ENCODE data around the gene SLC17A1. TPM values are rescaled to one million over a fixed set of nuclear protein-coding genes. Genes with fewer than 3 reads are reported as not detected.

Gene SLC17A1
- total RNA-seq, 1 experiment from 2014 or later: not detected

DNA sequence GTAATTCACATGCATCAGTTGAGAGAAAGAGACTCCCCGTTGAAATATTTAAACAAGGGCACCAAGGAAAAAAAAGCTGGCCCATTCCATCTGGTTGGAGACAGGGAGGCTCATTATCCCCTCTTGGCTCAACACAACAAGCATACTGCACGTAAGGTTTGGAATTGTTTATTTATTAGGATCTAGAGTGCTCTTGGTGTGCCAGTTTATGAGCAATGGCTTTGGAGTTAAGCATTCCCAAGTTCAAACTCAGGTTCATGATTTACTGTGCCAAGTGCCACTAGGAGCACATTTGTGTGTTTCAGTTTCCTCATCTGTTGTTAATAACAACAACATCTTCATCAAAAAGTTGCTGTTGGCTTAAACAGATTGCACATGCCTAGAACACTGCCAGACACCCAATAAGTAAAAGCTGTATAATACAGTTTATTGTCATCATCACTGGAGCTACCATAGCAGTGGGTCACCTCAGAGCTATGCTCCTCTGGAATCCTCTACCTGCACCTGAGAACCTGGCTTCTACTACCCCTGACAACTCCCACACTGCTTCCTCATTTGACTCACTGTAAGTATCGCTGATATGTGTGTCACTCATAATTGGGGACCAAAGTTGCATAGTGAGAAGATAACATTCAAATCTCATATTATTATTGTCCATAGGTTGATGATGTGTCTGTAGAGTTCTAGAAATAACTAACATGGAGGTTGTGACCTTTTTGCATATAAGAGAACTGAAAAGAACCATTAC is 36.8 kb upstream of the SLC17A1 start:
- Mint-ChIP-seq H3K4me3 (ENCODE audit: unreplicated experiment) (no peak overlapping the region), H3K27me3 (ENCODE audit: insufficient read depth, unreplicated experiment) (peaks cover 12% of the 10 kb centered on the region), H3K9me3 (ENCODE audit: unreplicated experiment) (no peaks in the 10 kb centered on the region), H3K36me3 (ENCODE audit: insufficient read depth, unreplicated experiment) (no peaks in the 10 kb centered on the region), H3K4me1 (ENCODE audit: low read depth, unreplicated experiment) (no peaks in the 10 kb centered on the region), H3K27ac (ENCODE audit: unreplicated experiment) (no peak overlapping the region)
- TF ChIP-seq, protein P1, sequence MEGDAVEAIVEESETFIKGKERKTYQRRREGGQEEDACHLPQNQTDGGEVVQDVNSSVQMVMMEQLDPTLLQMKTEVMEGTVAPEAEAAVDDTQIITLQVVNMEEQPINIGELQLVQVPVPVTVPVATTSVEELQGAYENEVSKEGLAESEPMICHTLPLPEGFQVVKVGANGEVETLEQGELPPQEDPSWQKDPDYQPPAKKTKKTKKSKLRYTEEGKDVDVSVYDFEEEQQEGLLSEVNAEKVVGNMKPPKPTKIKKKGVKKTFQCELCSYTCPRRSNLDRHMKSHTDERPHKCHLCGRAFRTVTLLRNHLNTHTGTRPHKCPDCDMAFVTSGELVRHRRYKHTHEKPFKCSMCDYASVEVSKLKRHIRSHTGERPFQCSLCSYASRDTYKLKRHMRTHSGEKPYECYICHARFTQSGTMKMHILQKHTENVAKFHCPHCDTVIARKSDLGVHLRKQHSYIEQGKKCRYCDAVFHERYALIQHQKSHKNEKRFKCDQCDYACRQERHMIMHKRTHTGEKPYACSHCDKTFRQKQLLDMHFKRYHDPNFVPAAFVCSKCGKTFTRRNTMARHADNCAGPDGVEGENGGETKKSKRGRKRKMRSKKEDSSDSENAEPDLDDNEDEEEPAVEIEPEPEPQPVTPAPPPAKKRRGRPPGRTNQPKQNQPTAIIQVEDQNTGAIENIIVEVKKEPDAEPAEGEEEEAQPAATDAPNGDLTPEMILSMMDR (IDR thresholded peaks at IDR 0.05; ENCODE audit: insufficient read depth in 1 of 2, low read depth in 1 of 2, low read length in 1 of 2, severe bottlenecking in 1 of 2, unreplicated experiment in 1 of 2): no peak
- Histone ChIP-seq H3K9me3 (no peaks in the 10 kb centered on the region), H3K27me3 (replicated peaks; ENCODE audit: control insufficient read depth, insufficient read depth, low read length) (no peaks in the 10 kb centered on the region; the same call in 1 of the 2 replicates), H3K4me3 (ENCODE audit: low read depth, low read length) (no peak overlapping the region), H3K4me1 (no peaks in the 10 kb centered on the region), H3K36me3 (ENCODE audit: control insufficient read depth, insufficient read depth, low read length) (no peaks in the 10 kb centered on the region)
- CTCF ChIA-PET: no interaction called here
- intact Hi-C loops (cut with micrococcal nuclease; ENCODE audit: unreplicated experiment): no loop called here
- POLR2A ChIA-PET: no interaction called here
- DNase-seq: no peak
- no TSS peak for BruUV-seq (replicated peaks)

DNA sequence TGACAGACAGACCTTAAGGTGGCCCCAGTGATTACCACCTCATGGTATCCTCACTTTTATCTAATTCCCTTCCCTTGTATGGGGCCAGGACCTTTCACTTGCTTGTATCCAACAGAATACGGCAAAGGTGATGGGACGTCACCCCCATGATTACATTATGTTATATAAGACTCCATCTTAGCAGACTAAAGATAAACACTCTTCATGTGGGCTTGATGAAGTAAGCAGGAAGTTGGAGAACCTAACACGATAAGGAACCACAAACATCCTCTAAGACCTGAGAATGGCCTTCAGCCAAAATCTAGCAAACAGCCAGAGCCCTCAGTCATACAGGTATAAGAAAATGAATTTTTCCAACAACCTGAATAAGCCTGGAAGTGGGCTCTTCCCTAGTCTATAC is 34.2 kb upstream of the SLC17A1 start:
- intact Hi-C loops (cut with micrococcal nuclease; ENCODE audit: unreplicated experiment): no loop called here
- H3K4me1 ChIP-seq: no peaks in the 10 kb centered on the region
- BruUV-seq (replicated peaks): no TSS peak
- Mint-ChIP-seq H3K9me3 (ENCODE audit: unreplicated experiment) (no peaks in the 10 kb centered on the region), H3K4me1 (ENCODE audit: low read depth, unreplicated experiment) (no peaks in the 10 kb centered on the region), H3K36me3 (ENCODE audit: insufficient read depth, unreplicated experiment) (no peaks in the 10 kb centered on the region), H3K27me3 (ENCODE audit: insufficient read depth, unreplicated experiment) (peaks cover 12% of the 10 kb centered on the region), H3K27ac (ENCODE audit: unreplicated experiment) (no peak overlapping the region), H3K4me3 (ENCODE audit: unreplicated experiment) (no peak overlapping the region)
- H3K4me3 ChIP-seq (ENCODE audit: low read depth, low read length): no peak overlapping the region
- CTCF ChIA-PET: no interaction called here
- DNase-seq: no peak
- TF ChIP-seq, protein P1 (IDR thresholded peaks at IDR 0.05; ENCODE audit: insufficient read depth in 1 of 2, low read depth in 1 of 2, low read length in 1 of 2, severe bottlenecking in 1 of 2, unreplicated experiment in 1 of 2): no peak
- H3K36me3 ChIP-seq (ENCODE audit: control insufficient read depth, insufficient read depth, low read length): no peaks in the 10 kb centered on the region
- POLR2A ChIA-PET: no interaction called here
- H3K9me3 ChIP-seq: no peaks in the 10 kb centered on the region
- H3K27me3 ChIP-seq (replicated peaks; ENCODE audit: control insufficient read depth, insufficient read depth, low read length): no peaks in the 10 kb centered on the region; the same call in 1 of the 2 replicates

- H3K27me3 Mint-ChIP-seq (ENCODE audit: insufficient read depth, unreplicated experiment): peaks cover 14% of the 10 kb centered on the region
- ChIA-PET POLR2A (no interaction called here), CTCF (no interaction called here)
- no TSS peak for BruUV-seq (replicated peaks)
- no peak for DNase-seq
- Histone ChIP-seq H3K4me1 (no peaks in the 10 kb centered on the region), H3K9me3 (no peaks in the 10 kb centered on the region), H3K27me3 (replicated peaks; ENCODE audit: control insufficient read depth, insufficient read depth, low read length) (no peaks in the 10 kb centered on the region; the same call in 1 of the 2 replicates), H3K36me3 (ENCODE audit: control insufficient read depth, insufficient read depth, low read length) (no peaks in the 10 kb centered on the region), H3K4me3 (ENCODE audit: low read depth, low read length) (no peak overlapping the region)
- TF ChIP-seq, protein P1 (IDR thresholded peaks at IDR 0.05; ENCODE audit: insufficient read depth in 1 of 2, low read depth in 1 of 2, low read length in 1 of 2, severe bottlenecking in 1 of 2, unreplicated experiment in 1 of 2): no peak
- no peaks in the 10 kb centered on the region for H3K4me1 Mint-ChIP-seq (ENCODE audit: low read depth, unreplicated experiment)
- no peaks in the 10 kb centered on the region for H3K9me3 Mint-ChIP-seq (ENCODE audit: unreplicated experiment)
- intact Hi-C loops (cut with micrococcal nuclease; ENCODE audit: unreplicated experiment): no loop called here
- no peaks in the 10 kb centered on the region for H3K36me3 Mint-ChIP-seq (ENCODE audit: insufficient read depth, unreplicated experiment)
- no peak overlapping the region for H3K27ac Mint-ChIP-seq (ENCODE audit: unreplicated experiment)
- no peak overlapping the region for H3K4me3 Mint-ChIP-seq (ENCODE audit: unreplicated experiment)
These were observed 31.5 kb upstream of the SLC17A1 start for GRCh38 chr6:25863360-25863759.
